Neutrophil (primary cell): ENCODE measurements around the gene SLC5A10.
"Not testable (repeated sequence)": the region's sequence is repeated elsewhere in the genome, so short reads cannot be mapped to it uniquely, and the experiment has no call there.

Source experiments
- H3K27ac ChIP-seq: fragments of 200-600 bp; sonication (generic); 2 replicates; pipeline ENCODE4 v1.5.1; 2016; ENCODE audit warnings: mild to moderate bottlenecking, moderate library complexity
- H3K27me3 ChIP-seq: fragments of 200-600 bp; sonication (generic); 2 replicates; pipeline ENCODE4 v1.6.0; 2016; ENCODE audit warnings: mild to moderate bottlenecking
- H3K36me3 ChIP-seq: fragments of 200-600 bp; sonication (generic); 2 replicates; pipeline ENCODE4 v1.5.1; 2017
- H3K4me1 ChIP-seq, 2 experiments: fragments of 200-600 bp in 1 of 2; sonication (generic) in 1 of 2; 1 replicate in 1 of 2; 2 replicates in 1 of 2; pipeline versions ENCODE4 v1.5.1 to v1.6.1; 2013 to 2016; ENCODE audit warnings: low read depth in 1 of 2, low read length in 1 of 2, mild to moderate bottlenecking in 1 of 2, moderate library complexity in 1 of 2; ENCODE audit not compliant: control insufficient read depth in 1 of 2, insufficient read depth in 1 of 2
- H3K4me3 ChIP-seq, 2 experiments: fragments of 200-600 bp in 1 of 2; sonication (generic) in 1 of 2; 1 replicate in 1 of 2; 2 replicates in 1 of 2; pipeline ENCODE4 v1.5.1; 2013 to 2016; ENCODE audit warnings: low read depth in 1 of 2, low read length in 1 of 2, mild to moderate bottlenecking in 1 of 2, moderate library complexity in 1 of 2
- H3K9me3 ChIP-seq: fragments of 200-600 bp; sonication (generic); 2 replicates; pipeline ENCODE4 v1.5.1; 2016
- CTCF ChIP-seq: fragments of 200-600 bp; sonication (generic); IDR thresholded peaks from 2 replicates; pipeline ENCODE4 v1.5.1; 2016; ENCODE audit warnings: antibody characterized with exemption

The SLC5A10 gene

GRCh38 chr17:18953231-18953728, 1.3 kb downstream of the SLC5A10 start:
- Histone ChIP-seq H3K27ac (no peak overlapping the region), H3K4me3 (no peak overlapping the region), H3K4me1 (no peaks in the 10 kb centered on the region), H3K36me3 (no peaks in the 10 kb centered on the region), H3K27me3 (no peaks in the 10 kb centered on the region), H3K9me3 (no peaks in the 10 kb centered on the region)
- no peak for TF ChIP-seq CTCF

GRCh38 chr17:18954321-18954720, 2.4 kb downstream of the SLC5A10 start:
- Histone ChIP-seq H3K27me3 (no peaks in the 10 kb centered on the region), H3K9me3 (no peaks in the 10 kb centered on the region), H3K4me1 (no peaks in the 10 kb centered on the region), H3K36me3 (no peaks in the 10 kb centered on the region), H3K4me3 (no peak overlapping the region), H3K27ac (no peak overlapping the region)
- no peak for TF ChIP-seq CTCF

- no peak overlapping the region for H3K4me3 ChIP-seq
- H3K9me3 ChIP-seq = no peaks in the 10 kb centered on the region
- H3K4me1 ChIP-seq = no peaks in the 10 kb centered on the region
- H3K27me3 ChIP-seq = no peaks in the 10 kb centered on the region
- H3K27ac ChIP-seq = no peak overlapping the region
- TF ChIP-seq CTCF = no peak
- H3K36me3 ChIP-seq = no peaks in the 10 kb centered on the region
These were observed 3.0 kb downstream of the SLC5A10 start for GRCh38 chr17:18955009-18955408.

- H3K9me3 ChIP-seq, H3K36me3 ChIP-seq, H3K4me3 ChIP-seq, H3K4me1 ChIP-seq, H3K27ac ChIP-seq, H3K27me3 ChIP-seq: not testable (repeated sequence)
These were observed 4.1 kb downstream of the SLC5A10 start for GRCh38 chr17:18956021-18956420.

GRCh38 chr17:18956581-18956980, 4.6 kb downstream of the SLC5A10 start:
- no peak overlapping the region for H3K4me3 ChIP-seq
- H3K36me3 ChIP-seq = no peaks in the 10 kb centered on the region
- TF ChIP-seq CTCF = no peak
- no peak overlapping the region for H3K27ac ChIP-seq
- H3K27me3 ChIP-seq = no peaks in the 10 kb centered on the region
- H3K4me1 ChIP-seq = no peaks in the 10 kb centered on the region
- no peaks in the 10 kb centered on the region for H3K9me3 ChIP-seq

- Histone ChIP-seq H3K27ac (no peak overlapping the region), H3K36me3 (no peaks in the 10 kb centered on the region), H3K4me3 (no peak overlapping the region), H3K4me1 (no peaks in the 10 kb centered on the region), H3K9me3 (no peaks in the 10 kb centered on the region), H3K27me3 (no peaks in the 10 kb centered on the region)
- no peak for TF ChIP-seq CTCF
These were observed 5.9 kb downstream of the SLC5A10 start for GRCh38 chr17:18957831-18958230.
